GM18867 (cell line): ENCODE data around the gene MBNL1.

Experiments used
- ATAC-seq: cut with Tn5 transposase; IDR thresholded peaks from one replicate; pipeline ENCODE4 v1.9.1; 2021; ENCODE audit warnings: mild to moderate bottlenecking, moderate library complexity; ENCODE audit not compliant: unreplicated experiment

Gene MBNL1

GRCh38 chr3:152271501-152272236 is 2.9 kb downstream of the MBNL1 start:
- ATAC-seq = no peak

- no peak for ATAC-seq
These were observed 4.1 kb downstream of the MBNL1 start for GRCh38 chr3:152272771-152273242.

DNA sequence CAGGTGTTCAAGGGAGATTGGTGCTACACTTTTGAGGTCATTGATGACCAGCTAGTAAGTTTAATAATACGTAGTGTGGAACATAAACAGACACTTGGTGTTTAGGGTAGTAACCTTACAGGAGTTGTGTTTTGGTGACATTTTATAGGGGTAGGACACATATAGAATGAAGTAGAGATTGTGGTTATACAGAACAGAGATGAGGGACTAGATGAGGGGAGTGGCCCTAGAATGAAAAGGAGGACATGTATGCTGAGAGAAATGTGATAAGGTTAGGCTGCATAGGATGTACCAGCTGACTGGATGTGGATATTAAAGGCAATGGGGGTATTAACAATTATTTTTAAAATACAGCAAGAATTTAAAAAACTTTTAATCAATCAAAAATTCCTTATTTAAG is 8.0 kb downstream of the MBNL1 start:
- no peak for ATAC-seq

DNA sequence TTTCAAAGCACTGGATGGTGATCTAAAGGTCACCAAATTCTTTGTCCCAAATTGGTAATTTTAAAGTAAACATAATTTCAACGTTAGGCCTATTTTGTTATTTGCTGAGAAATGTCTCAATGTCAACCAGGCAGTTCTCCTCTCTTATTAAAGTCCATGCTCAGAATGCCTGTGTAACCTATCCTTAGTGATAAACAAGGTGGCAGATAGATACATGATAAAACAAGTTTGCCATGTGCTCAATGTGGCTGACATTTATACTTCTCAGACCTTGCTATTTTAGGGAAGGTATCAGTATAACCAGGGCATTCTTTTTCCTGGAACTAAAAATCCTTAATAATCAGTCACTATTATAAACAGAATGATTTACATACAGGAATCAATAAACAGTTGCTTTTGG is 8.5 kb downstream of the MBNL1 start:
- no peak for ATAC-seq

DNA sequence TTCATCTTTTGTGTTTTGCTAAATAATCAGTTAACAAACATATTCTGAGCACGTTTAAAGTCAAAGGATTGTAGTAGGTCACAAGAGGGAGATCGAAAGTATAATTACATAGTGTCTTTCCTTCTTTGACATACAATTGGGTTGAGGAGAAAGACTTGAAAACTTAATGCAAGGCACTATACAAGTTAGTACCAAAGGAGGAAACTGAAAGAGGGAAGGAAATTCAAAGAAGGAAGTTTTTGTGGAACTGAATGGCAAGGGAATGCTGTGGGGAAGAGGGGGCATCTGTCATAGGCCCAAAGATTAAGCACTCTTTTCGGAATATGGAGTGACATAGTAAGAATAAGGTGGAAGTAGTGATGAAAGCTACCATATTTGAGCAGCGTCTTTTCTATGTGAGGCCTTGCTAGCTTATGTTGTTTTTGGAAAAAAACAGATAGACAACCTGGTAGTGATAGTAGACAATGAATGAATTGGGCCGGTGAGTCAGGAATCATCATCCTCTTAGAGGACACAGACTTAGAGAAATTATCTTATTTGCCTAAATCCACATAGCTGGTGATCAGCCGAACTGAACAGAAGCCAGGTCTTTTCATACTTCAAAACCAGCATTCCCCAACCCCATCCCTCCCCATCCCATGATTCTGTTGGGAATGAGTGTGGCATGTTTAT is 10.2 kb downstream of the MBNL1 start:
- no peak for ATAC-seq

GRCh38 chr3:152279479-152279878 is 10.8 kb downstream of the MBNL1 start:
- ATAC-seq = no peak

DNA sequence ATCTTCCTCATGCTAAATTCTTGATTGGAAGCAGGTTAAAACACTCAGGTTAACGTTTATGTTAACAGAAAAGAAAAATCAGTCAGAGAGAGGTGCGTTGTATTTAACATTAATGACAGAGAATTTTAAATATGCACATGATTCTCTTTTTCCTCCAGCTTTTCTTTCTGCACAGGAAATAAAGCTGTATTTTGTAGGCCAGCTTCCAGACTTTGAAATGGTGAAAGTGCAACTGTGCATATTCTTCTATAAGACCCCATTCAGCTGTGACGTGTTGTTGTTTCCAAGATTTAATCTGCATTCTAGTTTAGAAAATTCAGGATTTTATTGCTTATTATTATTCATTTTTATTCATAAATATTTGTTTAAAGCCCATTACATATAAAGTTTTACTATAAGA is 11.8 kb downstream of the MBNL1 start:
- no peak for ATAC-seq

- ATAC-seq = peak; percentile 90
These were observed 12.5 kb downstream of the MBNL1 start for GRCh38 chr3:152281133-152281713.

DNA sequence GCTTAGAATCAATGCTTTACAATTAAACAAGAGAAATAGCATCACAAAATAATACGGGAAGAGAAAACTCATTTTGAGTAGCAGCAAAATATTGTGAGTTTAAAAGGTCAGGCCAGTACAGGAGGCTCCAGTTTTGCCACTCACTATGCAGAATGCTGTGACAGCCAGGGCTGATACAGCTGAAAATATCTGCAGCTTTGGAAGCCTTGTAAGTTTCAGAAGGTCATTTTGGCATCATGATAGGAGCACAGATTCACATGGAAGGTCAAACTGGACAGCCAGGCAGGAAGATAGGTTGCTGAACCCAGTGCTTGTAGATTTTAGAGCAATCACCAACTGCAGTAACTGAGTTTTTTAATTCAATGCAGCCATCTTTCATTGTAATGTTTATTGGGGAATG is 14.1 kb downstream of the MBNL1 start:
- no peak for ATAC-seq

DNA sequence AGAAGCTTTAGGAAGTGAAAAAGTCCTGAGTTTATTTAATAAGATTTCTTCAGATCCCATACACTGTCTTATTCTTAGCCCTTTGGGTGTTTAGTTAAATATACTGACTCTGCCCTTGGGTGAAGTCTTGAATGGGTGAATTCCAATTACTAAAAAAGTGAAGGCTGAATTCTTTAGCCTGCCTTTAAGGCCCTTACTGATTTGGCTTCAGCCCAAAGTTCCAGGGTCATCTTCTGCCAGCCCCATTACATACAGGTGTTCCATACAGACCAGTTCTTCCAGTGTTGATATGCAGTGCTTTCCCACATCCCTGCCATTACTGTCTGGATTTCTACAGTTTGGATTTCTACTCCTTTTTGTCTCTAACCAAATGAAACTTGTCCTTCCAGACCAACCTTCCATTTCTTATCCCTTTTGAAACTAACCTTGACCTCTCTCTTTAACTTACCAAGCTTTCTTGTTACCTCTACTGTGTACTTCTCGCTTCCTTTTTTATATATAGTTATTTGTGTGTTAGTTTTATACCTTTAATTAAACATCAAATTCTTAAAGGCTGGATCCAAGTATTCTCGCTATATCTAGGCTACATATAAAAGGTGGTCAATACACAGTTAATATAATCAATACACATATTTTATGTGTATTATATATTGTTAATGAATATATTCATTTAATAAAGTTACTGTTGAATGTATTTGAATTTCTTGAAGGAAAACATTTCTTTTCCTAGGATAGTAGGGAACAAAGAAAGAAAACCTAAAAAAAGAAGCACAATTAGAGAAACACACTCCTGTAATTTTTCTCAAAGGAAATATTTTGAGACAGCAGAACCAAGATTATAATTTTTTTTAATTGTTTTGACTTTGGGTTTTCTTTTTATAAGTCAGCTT is 15.0 kb downstream of the MBNL1 start:
- ATAC-seq = no peak

DNA sequence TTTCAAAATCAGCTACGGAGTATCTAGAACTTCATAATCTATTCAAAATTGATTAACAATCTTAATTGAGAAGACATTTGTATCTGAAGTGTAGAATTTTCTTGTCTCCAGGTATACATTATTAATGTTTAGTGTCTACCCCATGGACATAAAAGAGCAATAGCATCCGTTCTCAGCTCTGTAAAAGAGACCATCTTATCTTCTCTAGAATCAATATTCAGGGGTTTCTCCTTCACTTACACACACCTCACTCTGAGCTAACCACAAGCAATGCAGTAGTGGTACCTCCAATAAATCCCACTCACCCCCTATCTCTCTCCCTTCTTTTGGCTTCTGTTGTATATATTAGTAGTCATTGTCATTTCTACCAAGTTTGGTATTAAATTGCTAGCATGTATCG is 16.2 kb downstream of the MBNL1 start:
- ATAC-seq = no peak

- no peak for ATAC-seq
These were observed 16.8 kb downstream of the MBNL1 start for GRCh38 chr3:152285509-152285908.

- no peak for ATAC-seq
These were observed 19.3 kb downstream of the MBNL1 start for GRCh38 chr3:152287898-152288576.

- no peak for ATAC-seq
These were observed 20.0 kb downstream of the MBNL1 start for GRCh38 chr3:152288681-152289080.

- no peak for ATAC-seq
These were observed 21.0 kb downstream of the MBNL1 start for GRCh38 chr3:152289708-152290107.

DNA sequence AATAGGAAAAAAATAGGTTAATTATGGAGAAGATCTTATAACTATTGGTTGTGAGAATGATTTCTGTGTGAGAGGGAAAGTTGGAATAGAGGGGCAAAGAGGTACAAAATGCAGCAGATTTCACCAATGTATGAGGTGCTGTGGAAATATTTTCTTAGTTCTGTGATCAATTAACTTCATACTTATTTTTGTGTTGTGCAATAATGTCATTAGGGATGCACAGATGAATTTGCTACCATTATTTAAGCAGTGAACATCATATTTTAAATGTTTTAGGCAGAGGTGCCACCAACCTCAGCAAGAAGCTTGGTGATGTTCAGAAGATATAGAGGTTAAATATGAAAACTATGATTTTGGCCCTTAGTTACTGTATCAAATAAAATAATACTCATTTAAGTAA is 21.6 kb downstream of the MBNL1 start:
- no peak for ATAC-seq

- no peak for ATAC-seq
These were observed 22.5 kb downstream of the MBNL1 start for GRCh38 chr3:152291238-152291637.

- no peak for ATAC-seq
These were observed 22.9 kb downstream of the MBNL1 start for GRCh38 chr3:152291649-152292066.

GRCh38 chr3:152292366-152292765 is 23.6 kb downstream of the MBNL1 start:
- ATAC-seq = no peak

GRCh38 chr3:152293347-152294006 is 24.7 kb downstream of the MBNL1 start:
- ATAC-seq = no peak
